Prostate gland (tissue), 2 donors: ENCODE results near the gene TBC1D22A. TPM values are rescaled to one million over a fixed set of nuclear protein-coding genes. Genes with fewer than 3 reads are reported as not detected.

Source experiments
- DNase-seq: peaks from one replicate; pipeline ENCODE4 v3.0.0-alpha.2; 2019; ENCODE audit warnings: low spot score
- H3K27ac ChIP-seq, 2 donors: fragments of 200-600 bp; sonication (generic); 2 replicates each; pipeline ENCODE4 v1.5.1; 2017 to 2019
- H3K27me3 ChIP-seq: fragments of 200-600 bp; sonication (generic); replicated peaks from 2 replicates; pipeline ENCODE4 v1.5.1; 2019; ENCODE audit not compliant: insufficient read depth
- H3K36me3 ChIP-seq, 2 donors: fragments of 200-600 bp; sonication (generic); 1 replicate in 1 of 2; 2 replicates in 1 of 2; pipeline versions ENCODE4 v1.5.1 to v1.8.1; 2017 to 2019
- H3K4me1 ChIP-seq: fragments of 200-600 bp; sonication (generic); replicated peaks from 2 replicates; pipeline ENCODE4 v1.5.1; 2019
- H3K4me3 ChIP-seq, 2 donors: fragments of 200-600 bp; sonication (generic); 2 replicates each; pipeline ENCODE4 v1.5.1; 2017 to 2019
- H3K9me3 ChIP-seq: fragments of 200-600 bp; sonication (generic); 2 replicates; pipeline ENCODE4 v1.5.1; 2017
- POLR2A ChIP-seq: fragments of 450-650 bp; IDR thresholded peaks from one replicate; pipeline ENCODE4 v1.6.1; 2016; ENCODE audit warnings: antibody characterized with exemption, mild to moderate bottlenecking
- POLR2AphosphoS5 ChIP-seq: sonication (generic); formaldehyde crosslinking; IDR thresholded peaks from one replicate; pipeline ENCODE4 v1.6.1; 2017; ENCODE audit warnings: antibody characterized with exemption
- WGBS: methylation state at CpG from one replicate; pipeline ENCODE4 v1.1.5; 2018; 5-methylcytosine and 5-hydroxymethylcytosine counted together
- intact Hi-C: fragments of 100-400 bp; cut with DNase I; formaldehyde crosslinking; loops from one replicate; pipeline ENCODE4 v1.14.2; 2022
- total RNA-seq, 2 donors: library from RNA; depleted of rRNA; stranded (reverse); fragments of >200 nt; gene quantifications; one replicate each; pipeline ENCODE4 v1.1.0, GENCODE V29; 2016
- TF ChIP-seq, protein P1 (sequence below), 4 experiments: fragments of 200-600 bp in 2 of 4; fragments of 450-650 bp in 2 of 4; sonication (generic) in 2 of 4; IDR thresholded peaks; 1 replicate in 3 of 4; 2 replicates in 1 of 4; pipeline ENCODE4 v1.5.1; 2016 to 2019; ENCODE audit warnings: antibody characterized with exemption in 4 of 4, mild to moderate bottlenecking in 2 of 4, moderate library complexity in 2 of 4

Gene TBC1D22A
- total RNA-seq, 2 donors from 2014 or later, result 16.0 to 30.7 TPM

DNA sequence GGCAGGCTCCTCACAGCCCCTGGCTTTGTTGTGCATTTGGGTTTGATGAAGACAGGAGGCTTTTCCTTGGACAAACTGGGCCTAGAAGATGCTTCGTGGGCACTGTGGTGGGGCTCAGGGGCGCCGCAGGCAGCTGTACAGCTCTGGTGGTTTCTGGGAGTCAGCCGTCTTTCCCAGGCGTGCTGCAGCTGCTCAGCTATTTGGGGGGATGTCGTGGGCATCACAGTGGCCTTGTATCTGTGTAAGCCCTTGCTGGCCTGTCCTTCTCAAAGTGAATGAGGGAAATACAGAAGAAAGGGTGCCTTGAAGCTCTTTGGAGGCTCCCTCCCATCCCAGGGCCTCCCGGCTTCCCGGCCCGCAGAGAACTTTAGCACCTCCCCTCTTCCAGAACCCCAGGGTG is 89.5 kb downstream of the TBC1D22A start:
- TF ChIP-seq POLR2A, result no peak
- TF ChIP-seq, protein P1, sequence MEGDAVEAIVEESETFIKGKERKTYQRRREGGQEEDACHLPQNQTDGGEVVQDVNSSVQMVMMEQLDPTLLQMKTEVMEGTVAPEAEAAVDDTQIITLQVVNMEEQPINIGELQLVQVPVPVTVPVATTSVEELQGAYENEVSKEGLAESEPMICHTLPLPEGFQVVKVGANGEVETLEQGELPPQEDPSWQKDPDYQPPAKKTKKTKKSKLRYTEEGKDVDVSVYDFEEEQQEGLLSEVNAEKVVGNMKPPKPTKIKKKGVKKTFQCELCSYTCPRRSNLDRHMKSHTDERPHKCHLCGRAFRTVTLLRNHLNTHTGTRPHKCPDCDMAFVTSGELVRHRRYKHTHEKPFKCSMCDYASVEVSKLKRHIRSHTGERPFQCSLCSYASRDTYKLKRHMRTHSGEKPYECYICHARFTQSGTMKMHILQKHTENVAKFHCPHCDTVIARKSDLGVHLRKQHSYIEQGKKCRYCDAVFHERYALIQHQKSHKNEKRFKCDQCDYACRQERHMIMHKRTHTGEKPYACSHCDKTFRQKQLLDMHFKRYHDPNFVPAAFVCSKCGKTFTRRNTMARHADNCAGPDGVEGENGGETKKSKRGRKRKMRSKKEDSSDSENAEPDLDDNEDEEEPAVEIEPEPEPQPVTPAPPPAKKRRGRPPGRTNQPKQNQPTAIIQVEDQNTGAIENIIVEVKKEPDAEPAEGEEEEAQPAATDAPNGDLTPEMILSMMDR (IDR thresholded peaks at IDR 0.05), result no peak
- TF ChIP-seq POLR2AphosphoS5, result no peak
- WGBS, result 99% methylated on average over 9 of the region's 9 CpGs
- Histone ChIP-seq H3K4me1 (no peaks in the 10 kb centered on the region), H3K27ac (no peak overlapping the region), H3K4me3 (no peak overlapping the region), H3K9me3 (no peaks in the 10 kb centered on the region), H3K36me3 (no peaks in the 10 kb centered on the region), H3K27me3 (no peaks in the 10 kb centered on the region)
- intact Hi-C loops, result no loop called here
- DNase-seq, result no peak

DNA sequence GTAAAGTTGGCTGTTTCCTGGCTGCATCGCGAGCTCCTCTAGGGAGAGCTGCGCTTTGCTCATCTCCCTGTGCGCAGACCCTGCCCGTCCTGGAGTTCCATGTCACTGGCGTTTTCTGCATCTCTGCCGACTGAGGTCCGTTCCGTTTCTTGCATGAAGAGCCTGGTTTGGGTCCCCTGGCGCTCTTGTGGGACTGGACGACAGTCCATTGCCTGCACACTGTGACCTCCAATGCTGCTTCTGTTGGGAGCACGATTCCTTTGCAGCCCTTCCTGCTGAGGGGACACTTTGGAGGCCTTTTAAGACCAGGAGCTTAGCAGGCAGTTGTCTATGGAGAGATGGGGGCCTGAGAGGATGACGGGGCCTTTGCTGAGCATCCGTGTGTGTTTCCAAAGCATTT is 90.3 kb downstream of the TBC1D22A start:
- Histone ChIP-seq H3K36me3 (no peaks in the 10 kb centered on the region), H3K9me3 (no peaks in the 10 kb centered on the region), H3K27me3 (no peaks in the 10 kb centered on the region), H3K27ac (no peak overlapping the region), H3K4me1 (no peaks in the 10 kb centered on the region), H3K4me3 (no peak overlapping the region)
- no peak for TF ChIP-seq POLR2AphosphoS5
- TF ChIP-seq, protein P1 (IDR thresholded peaks at IDR 0.05), result no peak
- DNase-seq, result no peak
- intact Hi-C loops, result no loop called here
- 98% methylated on average over 14 of the region's 14 CpGs for WGBS

DNA sequence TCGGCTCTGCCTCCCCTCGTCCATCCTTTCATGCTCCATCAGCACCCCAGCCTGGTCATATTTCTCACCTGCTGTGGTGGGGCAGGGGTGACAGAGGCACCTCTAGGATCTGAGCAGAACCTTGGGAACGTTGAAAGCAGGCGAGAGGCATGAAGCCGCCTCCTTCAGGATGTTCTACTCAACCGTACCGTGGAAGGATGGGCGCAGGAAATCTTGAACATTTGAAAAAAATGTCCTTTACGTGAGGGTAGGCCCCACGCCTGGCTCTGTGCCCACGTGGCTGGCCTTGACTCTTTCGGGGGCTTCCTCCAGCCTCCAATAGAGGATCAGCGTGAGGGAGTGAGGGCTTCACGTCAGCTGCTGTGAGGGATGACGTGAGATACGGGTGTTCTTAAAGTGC is 90.7 kb downstream of the TBC1D22A start:
- H3K36me3 ChIP-seq, result no peaks in the 10 kb centered on the region
- TF ChIP-seq POLR2A (no peak), POLR2AphosphoS5 (no peak)
- TF ChIP-seq, protein P1 (IDR thresholded peaks at IDR 0.05), result no peak
- no peaks in the 10 kb centered on the region for H3K27me3 ChIP-seq
- no peak overlapping the region for H3K4me3 ChIP-seq
- H3K9me3 ChIP-seq, result no peaks in the 10 kb centered on the region
- 91% methylated on average over 16 of the region's 16 CpGs for WGBS
- H3K27ac ChIP-seq, result no peak overlapping the region
- DNase-seq, result no peak
- intact Hi-C loops, result no loop called here
- no peaks in the 10 kb centered on the region for H3K4me1 ChIP-seq

DNA sequence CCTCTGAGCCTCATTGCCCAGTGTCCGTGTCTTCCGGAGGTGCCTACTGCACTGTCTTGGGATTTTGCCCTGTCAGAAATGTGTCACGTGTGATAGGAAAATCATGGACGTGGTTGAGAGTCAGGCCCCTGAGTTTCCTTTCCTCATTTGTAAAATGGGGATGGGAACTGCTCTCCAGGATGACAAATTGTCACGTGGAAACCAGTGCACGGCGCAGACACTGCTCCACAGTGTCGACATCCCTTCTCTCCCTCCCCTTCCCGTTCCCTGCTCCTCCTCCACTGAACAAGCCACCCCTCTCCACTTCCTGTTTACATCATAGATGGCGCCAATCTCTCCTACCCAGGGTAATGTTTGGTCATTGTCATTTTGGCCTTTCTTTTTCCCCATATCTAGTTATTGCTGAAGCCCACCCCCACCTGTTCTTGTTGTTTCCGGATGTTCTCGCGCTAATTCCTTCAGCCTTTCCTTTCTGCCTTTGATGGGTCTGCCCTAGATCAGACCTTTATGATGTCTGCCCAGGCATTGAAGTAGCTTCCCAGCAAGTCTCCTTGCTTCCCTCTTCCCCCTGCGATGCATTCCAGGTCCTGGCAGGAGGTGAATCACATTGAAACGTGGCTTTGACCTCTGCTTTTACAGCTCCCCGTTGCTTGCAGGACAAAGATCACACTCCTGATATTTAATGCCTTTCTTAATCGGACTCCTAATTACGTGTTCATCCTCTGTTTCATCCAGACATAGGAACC is 91.8 kb downstream of the TBC1D22A start:
- no peak overlapping the region for H3K27ac ChIP-seq
- intact Hi-C loops, result no loop called here

DNA sequence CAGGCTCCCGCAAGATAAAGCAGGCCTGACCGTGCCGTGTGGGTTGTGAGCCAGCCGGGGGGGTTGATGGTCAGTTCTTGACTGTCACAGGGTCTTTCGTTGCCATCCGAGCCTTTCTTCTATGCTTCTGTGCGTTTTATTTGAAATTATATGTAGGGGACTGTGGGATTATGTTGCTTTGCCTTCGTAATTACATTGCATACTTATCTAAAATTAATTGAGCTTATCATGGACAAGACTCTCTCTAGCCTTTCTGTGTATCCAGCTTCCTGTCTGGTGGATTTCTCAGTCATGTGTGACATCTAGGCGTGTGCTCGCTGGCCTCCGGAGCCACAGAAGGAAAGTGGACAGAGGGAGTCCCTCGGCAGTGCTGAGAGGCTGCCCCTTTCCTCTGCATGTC is 93.2 kb downstream of the TBC1D22A start:
- no peak overlapping the region for H3K27ac ChIP-seq
- DNase-seq, result no peak
- H3K4me1 ChIP-seq, result no peaks in the 10 kb centered on the region
- no peaks in the 10 kb centered on the region for H3K27me3 ChIP-seq
- no peak overlapping the region for H3K4me3 ChIP-seq
- intact Hi-C loops, result no loop called here
- TF ChIP-seq, protein P1 (IDR thresholded peaks at IDR 0.05), result no peak
- TF ChIP-seq POLR2A (no peak), POLR2AphosphoS5 (no peak)
- WGBS, result 92% methylated on average over 12 of the region's 12 CpGs
- no peaks in the 10 kb centered on the region for H3K36me3 ChIP-seq
- H3K9me3 ChIP-seq, result no peaks in the 10 kb centered on the region

More for the DNA sequence above, 91.8 kb downstream of the TBC1D22A start:
- Histone ChIP-seq H3K27me3 (no peaks in the 10 kb centered on the region), H3K4me1 (no peaks in the 10 kb centered on the region), H3K4me3 (no peak overlapping the region), H3K36me3 (no peaks in the 10 kb centered on the region), H3K9me3 (no peaks in the 10 kb centered on the region)
- peak; percentile 11 for TF ChIP-seq POLR2AphosphoS5
- TF ChIP-seq, protein P1 (IDR thresholded peaks at IDR 0.05), result no peak
- WGBS, result 82% methylated on average over 18 of the region's 18 CpGs
- DNase-seq, result no peak
